H1 (cell line): ENCODE measurements around the gene KCTD15.

Experiments used
- BCL11A ChIP-seq, 2 experiments: IDR thresholded peaks; one replicate each; pipeline ENCODE4 v1.6.1; 2011; ENCODE audit warnings: low read depth in 2 of 2, low read length in 2 of 2, mild to moderate bottlenecking in 2 of 2
- BRCA1 ChIP-seq: IDR thresholded peaks from 2 replicates; pipeline ENCODE4 v1.6.1; 2012; ENCODE audit warnings: low read depth, low read length, improper control_type of control experiment
- CHD2 ChIP-seq: IDR thresholded peaks from 2 replicates; pipeline ENCODE4 v1.6.1; 2012; ENCODE audit warnings: low read length, improper control_type of control experiment
- CTCF ChIP-seq, 3 experiments: IDR thresholded peaks; 1 replicate in 2 of 3; 2 replicates in 1 of 3; pipeline versions ENCODE4 v1.5.1 to v1.6.1; 2011; ENCODE audit warnings: low read length in 3 of 3, mild to moderate bottlenecking in 3 of 3, inconsistent platforms in 2 of 3, low read depth in 1 of 3, moderate library complexity in 1 of 3; ENCODE audit not compliant: insufficient read depth in 1 of 3; ENCODE audit errors: control extremely low read depth in 1 of 3
- EP300 ChIP-seq, 2 experiments: IDR thresholded peaks; 1 replicate in 1 of 2; 2 replicates in 1 of 2; pipeline ENCODE4 v1.6.1; 2011 to 2012; ENCODE audit warnings: low read depth in 2 of 2, low read length in 2 of 2, mild to moderate bottlenecking in 2 of 2, borderline replicate concordance in 1 of 2, inconsistent platforms in 1 of 2, moderate library complexity in 1 of 2
- HDAC2 ChIP-seq, 2 experiments: fragments of 300-600 bp in 1 of 2; sonication (generic) in 1 of 2; IDR thresholded peaks; 2 replicates each; pipeline ENCODE4 v1.6.1; 2011 to 2012; ENCODE audit warnings: low read depth in 2 of 2, low read length in 2 of 2, mild to moderate bottlenecking in 2 of 2, moderate library complexity in 2 of 2, borderline replicate concordance in 1 of 2, inconsistent platforms in 1 of 2
- JUND ChIP-seq: IDR thresholded peaks from 2 replicates; pipeline ENCODE4 v1.6.1; 2011; ENCODE audit warnings: mild to moderate bottlenecking, improper control_type of control experiment, low read length
- KDM1A ChIP-seq: fragments of 200-600, 300-600 bp; sonication (generic); IDR thresholded peaks from 2 replicates; pipeline ENCODE4 v1.7.1; 2016; ENCODE audit warnings: mild to moderate bottlenecking, low read length, borderline replicate concordance
- SUZ12 ChIP-seq: fragments of 200-600 bp; sonication (generic); IDR thresholded peaks from 2 replicates; pipeline ENCODE4 v1.6.1; 2012; ENCODE audit warnings: mild to moderate bottlenecking, inconsistent platforms, low read length, moderate library complexity, mixed read lengths
- TAF1 ChIP-seq: IDR thresholded peaks from 2 replicates; pipeline ENCODE4 v1.6.1; 2011; ENCODE audit warnings: mild to moderate bottlenecking, low read depth, low read length
- USF2 ChIP-seq: IDR thresholded peaks from 2 replicates; pipeline ENCODE4 v1.6.1; 2011; ENCODE audit warnings: low read length, improper control_type of control experiment

- no peak for TF ChIP-seq CTCF (IDR thresholded peaks at IDR 0.05; ENCODE audit: control extremely low read depth in 1 of 3, insufficient read depth in 1 of 3, low read depth in 1 of 3, low read length in 3 of 3)
- TF ChIP-seq SUZ12, result no peak
- no peak for TF ChIP-seq USF2
- no peak for TF ChIP-seq EP300 (IDR thresholded peaks at IDR 0.05; ENCODE audit: borderline replicate concordance in 1 of 2, low read depth in 2 of 2, low read length in 2 of 2)
- TF ChIP-seq JUND, result no peak
- TF ChIP-seq HDAC2 (IDR thresholded peaks at IDR 0.05; ENCODE audit: borderline replicate concordance in 1 of 2, low read depth in 2 of 2, low read length in 2 of 2), result no peak
- no peak for TF ChIP-seq BCL11A (IDR thresholded peaks at IDR 0.05; ENCODE audit: low read depth in 2 of 2, low read length in 2 of 2)
- no peak for TF ChIP-seq BRCA1
- TF ChIP-seq KDM1A, result no peak
- no peak for TF ChIP-seq CHD2
- TF ChIP-seq TAF1, result no peak
These were observed 44.1 kb downstream of the KCTD15 start for GRCh38 chr19:33840783-33841182.
